MM.1S (cell line): Measurements from ENCODE around the gene ZGPAT.

Source experiments
- EZH2 ChIP-seq: fragments of 300-600 bp; sonication (generic); optimal IDR thresholded peaks from 2 replicates; pipeline ENCODE3; 2017; ENCODE audit warnings: low read depth, mild to moderate bottlenecking, antibody characterized with exemption, low read length, mixed read lengths
- TF ChIP-seq, protein P1 (sequence below): fragments of 300-600 bp; sonication (generic); IDR thresholded peaks from 2 replicates; pipeline ENCODE4 v1.5.1; 2016; ENCODE audit warnings: antibody characterized with exemption, low read length, mixed read lengths

DNA sequence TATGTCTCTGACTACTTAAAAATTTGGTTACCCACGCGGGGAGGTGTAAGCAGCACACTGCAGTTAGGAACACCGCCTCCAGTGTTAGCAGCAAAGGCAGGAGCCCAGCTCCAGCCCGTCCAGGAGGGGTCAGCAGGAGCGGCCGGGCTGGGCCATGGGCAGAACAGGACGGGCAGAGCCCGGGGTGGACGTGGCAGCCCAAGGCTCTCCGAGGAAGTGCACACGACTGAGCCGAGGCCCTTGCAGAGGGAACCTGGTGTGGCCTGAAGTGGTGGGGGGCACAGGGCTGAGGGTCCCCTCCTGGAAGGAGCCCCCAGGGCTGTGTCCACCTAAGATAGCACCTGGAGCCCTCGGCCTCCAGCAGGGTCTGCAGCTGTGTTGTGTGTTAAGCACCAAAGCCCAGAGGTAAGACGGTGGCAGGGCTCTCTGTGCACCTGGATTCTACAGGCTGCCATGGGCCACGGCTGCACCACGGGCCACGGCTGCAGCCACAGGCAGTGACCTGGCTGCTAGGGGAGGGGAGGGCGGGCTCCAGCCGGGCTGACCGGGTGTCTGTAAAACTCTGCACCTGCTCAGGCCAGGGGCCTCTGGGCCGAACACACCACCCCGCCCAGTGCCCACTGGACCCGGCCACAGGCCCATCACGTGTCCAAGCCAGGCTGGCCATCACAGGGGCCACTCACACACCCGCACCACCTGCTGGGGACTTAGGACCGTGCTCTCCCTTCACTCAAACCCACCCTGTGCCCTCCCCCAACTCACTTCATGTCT lies 38.3 kb downstream of the ZGPAT start:
- TF ChIP-seq, protein P1, sequence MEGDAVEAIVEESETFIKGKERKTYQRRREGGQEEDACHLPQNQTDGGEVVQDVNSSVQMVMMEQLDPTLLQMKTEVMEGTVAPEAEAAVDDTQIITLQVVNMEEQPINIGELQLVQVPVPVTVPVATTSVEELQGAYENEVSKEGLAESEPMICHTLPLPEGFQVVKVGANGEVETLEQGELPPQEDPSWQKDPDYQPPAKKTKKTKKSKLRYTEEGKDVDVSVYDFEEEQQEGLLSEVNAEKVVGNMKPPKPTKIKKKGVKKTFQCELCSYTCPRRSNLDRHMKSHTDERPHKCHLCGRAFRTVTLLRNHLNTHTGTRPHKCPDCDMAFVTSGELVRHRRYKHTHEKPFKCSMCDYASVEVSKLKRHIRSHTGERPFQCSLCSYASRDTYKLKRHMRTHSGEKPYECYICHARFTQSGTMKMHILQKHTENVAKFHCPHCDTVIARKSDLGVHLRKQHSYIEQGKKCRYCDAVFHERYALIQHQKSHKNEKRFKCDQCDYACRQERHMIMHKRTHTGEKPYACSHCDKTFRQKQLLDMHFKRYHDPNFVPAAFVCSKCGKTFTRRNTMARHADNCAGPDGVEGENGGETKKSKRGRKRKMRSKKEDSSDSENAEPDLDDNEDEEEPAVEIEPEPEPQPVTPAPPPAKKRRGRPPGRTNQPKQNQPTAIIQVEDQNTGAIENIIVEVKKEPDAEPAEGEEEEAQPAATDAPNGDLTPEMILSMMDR = no peak
- no peak for TF ChIP-seq EZH2
